T1000 (cell line): ENCODE data around the gene THBD.

ENCODE experiments used
- DNase-seq: peaks from one replicate; lab custom pipeline; 2025; ENCODE audit warnings: mixed read lengths; lab: John Stamatoyannopoulos, UW

THBD gene

DNA sequence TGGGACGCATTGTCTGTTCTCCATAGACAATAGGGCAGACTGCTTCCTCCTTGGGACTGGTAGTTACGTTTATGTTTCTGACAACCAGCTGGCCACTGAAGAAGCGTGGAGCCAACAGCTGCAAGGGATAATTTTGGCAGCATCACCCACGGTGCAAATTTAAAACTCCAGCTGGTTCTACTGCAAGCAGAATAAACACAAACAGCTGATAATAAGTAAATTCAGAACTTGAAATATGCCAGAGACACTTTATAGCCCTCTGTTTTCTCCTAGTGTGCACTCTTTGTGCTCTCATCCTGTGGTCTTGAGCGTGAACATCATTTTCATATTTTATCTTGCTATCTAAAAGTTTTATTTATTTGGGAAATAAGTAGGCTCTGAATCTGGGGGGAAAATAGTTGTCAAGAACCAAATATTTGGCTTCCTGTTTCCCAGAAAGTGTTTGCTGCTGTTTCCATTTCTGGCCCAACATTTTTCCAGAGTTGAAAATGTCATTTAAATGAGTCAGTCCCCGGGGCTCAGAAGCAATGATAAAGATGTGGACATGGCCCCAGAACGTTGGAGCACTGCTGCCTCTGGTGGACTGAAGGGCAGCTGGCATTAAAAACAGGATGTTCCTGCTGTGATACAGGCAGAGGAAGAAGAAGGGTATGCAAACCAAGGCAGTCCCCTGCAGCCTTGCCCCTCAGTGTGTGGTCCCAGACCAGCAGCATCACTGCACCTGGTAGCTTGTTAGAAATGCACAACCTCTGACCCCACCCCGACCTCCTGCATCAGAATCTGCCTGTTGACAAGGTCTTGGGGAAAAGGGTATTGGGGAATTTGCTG lies 12.5 kb upstream of the THBD start:
- no peak for DNase-seq

DNA sequence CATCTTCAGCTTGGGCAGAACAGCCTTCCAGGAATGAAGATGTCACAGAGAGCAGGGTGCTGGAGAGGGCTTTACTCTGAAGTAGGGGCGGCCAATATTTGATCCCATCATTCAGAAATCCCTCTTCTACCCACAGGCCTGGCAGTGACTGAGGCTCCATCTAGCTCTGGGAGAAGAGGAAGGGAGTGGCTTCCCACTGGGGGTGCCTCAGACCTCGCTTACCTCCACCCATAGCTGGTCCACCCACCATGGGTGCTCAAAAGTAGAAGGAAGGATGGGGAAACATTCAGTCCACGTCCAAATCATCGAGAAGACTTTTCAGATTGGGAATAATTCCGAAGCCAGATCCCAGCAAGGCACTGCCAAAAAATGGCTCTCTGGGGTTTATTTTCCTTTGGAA lies 11.8 kb upstream of the THBD start:
- no peak for DNase-seq

DNA sequence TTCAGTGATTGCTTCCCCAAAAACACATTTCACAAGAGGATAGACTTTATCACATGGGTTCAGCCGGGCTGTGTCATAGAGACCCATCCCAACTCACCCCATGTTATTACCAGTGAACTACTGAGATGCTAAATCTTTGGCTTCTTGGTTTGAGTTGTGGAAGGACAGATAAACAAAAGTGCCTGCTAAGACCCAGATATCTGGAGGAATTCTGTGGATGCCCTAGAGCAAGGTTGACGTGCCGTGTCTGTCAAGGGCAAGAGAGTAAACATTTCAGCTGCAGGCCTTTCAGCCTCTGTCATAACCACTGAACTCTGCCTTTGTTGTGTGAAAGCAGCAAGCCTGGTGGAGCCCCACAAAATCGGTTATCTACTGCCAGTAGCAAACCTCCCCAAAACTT lies 11.2 kb upstream of the THBD start:
- no peak for DNase-seq

DNA sequence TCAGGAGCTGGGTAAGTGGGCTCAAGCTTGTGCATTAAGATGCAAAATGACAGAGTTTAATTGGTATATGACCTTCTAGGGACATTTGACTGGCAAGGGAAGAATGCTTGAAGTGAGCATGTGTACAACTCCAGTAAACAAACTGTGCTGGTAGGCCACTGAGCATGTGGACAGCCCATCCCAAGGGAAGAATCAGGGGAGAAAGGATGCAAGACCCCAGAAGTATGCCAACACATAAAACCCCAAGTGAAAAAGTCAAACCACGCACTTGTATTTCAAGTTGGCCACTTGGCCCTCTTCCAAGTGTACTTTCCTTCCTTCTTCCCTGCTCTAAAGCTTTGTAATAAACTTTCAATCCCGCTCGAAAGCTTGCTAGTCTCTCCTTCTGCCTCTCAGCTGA lies 10.4 kb upstream of the THBD start:
- DNase-seq: no peak

DNA sequence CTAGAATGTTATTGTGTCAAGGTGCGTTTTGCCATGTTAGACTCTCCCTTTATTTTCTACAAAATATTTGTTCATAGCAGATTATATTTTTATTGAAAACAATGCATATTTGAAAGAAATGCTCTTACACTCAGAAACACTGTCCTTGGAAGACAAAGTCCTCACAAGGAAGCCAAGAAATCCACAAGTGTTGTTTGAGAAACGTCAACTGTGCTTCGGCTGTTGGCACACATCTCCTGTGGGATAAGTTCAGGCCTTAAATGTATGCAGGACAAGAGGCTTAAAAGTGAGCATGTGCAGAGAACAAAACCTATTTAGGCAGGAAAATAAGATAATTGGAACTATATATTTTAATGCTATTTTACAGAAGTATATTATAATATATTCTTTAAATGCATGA lies 9.5 kb upstream of the THBD start:
- no peak for DNase-seq

DNA sequence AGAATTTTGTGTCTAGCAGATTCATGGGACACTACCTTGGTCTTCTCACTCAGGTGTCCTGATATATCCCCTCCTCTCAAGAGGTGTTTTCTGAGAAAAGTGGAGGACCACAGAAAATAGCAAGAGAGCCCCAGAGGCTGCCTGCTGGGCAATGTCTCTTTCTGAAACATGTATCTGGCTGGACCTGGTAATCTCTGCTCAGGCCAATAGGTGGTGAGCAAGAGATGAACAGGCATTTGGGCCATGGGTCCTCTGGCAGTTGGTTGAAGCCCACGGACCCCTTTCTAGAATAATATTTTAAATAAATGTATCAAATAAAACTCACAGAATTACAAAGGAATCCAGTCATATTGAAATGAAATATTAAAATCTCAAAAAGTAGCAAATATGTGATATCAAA lies 8.8 kb upstream of the THBD start:
- no peak for DNase-seq

DNA sequence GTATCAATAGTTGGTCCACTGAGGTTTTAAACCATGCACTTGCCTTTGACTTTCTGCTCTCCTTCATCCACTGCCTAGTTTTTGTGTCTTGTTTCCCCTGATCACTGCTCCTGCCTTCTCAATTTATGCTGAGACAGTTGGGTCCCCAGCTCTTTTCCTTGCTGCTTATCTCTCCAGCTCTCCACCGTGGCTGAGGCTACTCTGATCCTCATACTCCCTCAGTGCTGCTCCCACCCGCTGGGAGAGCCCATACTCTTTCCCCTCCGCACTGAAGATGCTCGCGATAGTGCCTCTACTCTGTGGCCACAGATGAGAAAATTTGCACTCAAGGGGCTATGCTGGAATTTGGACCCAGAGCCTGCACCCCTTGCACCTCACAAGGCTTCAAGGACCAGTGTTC lies 3.4 kb upstream of the THBD start:
- DNase-seq: no peak

DNA sequence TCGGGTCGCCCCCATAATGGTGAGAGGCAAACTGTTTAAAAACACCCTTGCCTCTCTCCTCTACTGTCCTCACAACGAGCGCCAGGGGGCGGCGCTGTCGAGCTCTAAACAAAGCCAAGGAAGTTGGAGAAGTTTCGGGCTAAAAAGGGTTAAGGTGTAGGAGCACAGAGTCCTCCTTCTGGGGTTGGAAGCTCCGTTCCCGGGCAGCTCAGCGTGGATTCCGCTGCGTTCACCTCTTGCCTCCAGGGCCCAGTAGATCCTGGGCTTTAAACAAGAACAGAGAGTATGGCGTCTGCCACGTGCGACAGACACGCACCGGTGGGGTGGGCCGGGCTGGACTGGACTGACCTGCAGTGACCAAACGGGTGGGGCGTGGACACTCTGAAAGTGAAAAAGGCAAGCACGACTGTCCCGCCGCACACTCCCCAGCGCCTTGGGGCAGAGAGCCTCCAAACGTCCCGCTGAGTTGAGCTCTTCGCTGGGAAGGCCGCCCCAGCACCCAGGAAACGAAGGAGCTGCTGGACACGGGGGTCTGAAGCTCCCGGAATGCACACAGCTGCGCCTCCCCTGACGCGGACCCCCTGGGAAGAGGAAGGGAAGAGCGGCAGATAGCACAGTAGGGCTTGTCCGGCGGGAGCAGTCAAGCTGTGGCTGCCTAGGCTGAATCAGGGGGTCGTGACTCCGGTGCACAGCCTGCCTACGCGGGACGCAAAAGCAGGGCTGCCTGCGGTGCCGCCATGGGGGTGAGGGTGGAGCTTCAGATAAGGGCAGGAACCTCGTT lies 1.6 kb upstream of the THBD start:
- DNase-seq: no peak

DNA sequence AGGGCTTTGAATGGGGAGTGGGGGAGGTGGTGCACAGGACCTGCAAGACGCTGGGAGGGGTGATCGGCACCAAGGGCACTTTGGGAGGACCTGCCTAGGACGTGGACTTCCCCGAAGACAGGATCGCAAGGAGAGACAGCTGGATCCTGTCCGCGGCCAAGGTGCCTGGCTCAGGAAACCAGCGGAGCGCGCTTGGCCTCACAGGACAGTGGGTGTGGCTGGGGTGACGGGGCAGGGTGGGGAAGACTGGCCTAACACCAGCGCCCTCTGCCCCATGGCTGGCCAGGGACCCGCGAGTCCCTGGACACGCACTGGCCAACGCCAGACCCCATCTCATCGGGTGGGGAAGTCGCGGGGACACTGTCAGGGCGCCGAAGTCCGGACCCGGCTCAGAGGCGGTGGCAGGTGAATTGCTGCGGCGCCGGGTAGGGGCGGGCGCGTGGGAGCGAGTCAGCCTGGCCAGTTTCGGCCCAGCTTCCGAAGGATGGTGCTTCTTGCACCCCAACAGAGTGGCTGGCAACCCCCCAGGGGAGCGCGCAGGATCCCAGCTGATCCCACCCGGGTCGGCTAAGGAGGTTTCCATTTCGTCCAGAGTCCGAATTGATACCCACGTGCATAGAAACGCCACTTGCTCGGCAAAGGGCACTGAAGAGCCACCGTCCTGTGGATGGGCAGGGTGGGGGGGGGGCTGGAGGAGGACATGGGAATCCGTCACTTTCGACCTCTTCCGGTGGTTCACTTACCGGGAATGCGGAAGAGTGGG lies 785 bp upstream of the THBD start:
- no peak for DNase-seq

DNA sequence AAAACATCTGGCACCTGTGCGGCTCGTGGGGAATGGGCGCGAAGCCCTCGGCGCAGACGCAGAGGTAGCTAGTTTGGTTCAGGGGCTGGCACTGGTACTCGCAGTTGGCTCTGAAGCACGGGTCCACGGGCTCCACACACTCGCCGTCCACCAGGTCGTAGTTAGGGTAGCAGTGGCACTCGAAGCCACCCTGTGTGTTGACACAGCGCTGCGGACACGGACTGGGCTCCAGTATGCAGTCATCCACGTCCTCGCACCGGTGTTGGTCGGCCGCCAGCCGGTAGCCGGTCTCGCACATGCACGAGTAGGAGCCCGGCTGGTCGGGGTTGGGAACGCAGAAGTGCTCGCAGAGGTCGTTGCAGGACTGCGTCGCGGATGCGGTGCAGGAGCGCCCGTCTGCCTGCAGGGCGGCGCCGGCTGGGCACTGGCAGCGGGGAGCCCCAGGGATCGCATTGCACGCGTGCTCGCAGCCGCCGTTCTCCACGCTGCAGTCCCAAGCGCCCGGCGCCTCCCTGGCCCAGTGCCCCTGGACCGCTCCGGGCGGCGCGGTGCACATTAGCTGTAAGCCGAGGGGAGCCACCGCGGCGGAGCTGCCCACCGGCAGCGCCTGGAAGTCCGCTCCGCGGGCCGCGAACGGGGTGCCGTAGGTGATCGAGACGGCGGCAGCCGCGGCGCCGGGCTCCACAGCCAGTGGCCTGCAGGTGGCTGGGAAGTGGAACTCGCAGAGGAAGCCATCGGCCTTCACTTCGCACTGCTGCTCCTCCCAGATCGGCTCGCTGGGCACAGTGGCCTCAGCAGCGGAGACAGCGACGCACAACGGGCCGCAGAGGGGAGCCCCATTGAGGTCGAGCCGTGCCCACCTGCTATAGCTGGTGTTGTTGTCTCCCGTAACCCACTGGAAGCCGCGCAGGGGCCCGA lies 930 bp downstream of the THBD start:
- DNase-seq: no peak

DNA sequence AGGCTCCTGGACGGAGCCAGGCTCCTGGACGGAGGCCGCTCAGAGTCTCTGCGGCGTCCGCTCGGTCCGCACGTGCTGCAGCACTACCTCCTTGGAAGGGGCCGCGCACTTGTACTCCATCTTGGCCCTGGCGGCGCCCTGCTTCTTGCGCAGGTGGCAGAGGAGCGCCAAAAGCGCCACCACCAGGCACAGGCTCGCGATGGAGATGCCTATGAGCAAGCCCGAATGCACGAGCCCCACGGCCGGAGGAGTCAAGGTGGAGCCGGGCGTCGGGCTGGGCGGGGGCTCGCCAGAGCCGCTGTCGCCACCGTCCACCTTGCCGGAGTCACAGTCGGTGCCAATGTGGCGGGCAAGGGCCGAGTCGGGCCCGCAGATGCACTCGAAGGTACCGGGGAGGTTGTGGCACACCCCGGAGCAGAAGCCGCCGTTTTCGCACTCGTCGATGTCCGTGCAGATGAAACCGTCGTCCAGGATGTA lies 1.7 kb downstream of the THBD start:
- DNase-seq: no peak

DNA sequence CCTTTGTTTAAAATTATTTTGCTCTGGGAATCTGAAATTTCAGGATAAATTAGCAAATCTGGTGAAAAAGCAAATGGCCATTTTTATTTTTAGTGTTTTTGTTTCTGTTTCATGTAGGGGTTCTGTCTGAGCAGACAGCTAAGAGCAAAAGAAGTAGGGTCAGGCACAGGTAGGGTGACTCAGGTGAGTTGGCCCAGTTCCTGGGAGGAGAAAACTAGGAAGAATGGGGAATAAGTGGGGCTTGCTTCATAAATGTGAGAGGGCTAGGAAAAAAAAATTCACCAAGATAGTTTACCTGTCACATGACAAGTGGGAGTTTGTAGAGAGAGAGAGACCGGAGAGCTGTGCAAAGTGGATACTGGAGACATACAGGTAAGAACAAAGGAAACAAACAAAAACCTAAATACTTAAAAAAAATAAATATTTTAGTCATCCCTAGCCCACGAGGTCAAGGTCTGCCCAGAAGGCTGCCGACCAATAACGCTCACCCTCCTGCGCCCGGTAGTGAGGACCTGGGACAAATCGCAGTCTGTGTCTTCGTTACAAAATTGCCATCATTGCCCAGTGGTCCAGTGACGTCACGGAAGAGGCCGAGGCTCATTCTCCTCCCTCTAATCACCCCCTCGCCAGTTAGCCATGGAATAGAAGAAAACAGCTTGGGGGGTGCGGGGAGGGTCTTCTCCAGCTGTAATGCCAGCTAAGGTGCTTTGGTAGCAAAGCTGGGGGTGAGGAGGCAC lies 2.3 kb downstream of the THBD start:
- DNase-seq: no peak

DNA sequence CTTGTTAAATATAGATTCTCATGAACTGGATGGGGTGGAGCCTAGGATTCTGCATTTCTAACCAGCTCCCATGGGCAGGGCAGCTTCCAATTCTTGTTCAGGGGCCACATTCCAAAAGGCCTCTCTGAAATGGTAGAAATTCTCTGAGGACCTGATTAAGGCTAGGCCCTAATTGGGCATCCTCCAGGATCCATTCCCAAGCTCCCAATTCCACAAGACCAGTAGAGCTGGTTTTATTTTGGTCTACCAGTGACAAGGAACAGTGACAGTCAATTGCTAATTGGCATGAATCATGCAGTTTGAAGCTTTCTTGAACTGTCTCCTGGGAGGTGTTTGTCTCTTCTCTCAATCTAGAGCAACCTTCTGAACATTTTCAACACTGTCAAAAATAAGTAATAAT lies 3.0 kb downstream of the THBD start:
- DNase-seq: no peak

DNA sequence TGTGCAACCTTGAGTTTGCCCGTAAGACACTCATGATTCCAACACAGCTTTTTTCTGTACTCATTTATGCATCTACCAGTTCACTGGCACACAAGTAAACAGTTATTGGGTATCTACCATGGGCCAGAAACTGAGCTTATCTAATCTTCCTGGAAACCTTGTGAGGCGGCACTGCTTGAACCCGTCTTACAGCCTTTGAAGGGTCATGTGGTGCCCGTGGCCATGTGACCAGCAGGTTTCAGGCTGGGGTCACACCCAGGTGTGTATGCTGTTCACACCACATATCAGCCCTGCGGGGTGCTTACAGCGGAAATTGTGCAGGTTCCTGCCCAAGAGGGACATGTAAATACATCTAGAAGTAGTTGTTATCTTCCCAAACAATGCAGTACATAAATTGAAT lies 6.1 kb downstream of the THBD start:
- DNase-seq: no peak

DNA sequence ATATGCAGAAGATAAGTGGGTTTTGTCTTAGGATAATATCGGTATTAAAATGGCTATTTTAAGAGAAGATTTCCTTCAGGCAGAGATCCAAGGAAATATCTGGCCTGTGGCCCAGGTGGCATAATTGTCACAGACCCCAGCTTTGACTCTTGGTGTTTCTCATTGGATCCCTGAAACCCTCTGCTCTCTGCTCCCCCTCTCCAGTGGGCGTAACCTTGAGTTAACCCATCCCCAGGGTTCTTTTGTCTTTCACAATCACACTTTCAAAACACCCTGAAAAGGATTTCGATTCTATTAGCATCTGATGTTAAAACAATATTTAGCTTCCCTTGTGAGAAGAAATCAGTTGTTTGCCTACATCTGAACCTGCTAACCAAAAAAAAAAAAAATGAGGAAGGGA lies 7.2 kb downstream of the THBD start:
- no peak for DNase-seq

DNA sequence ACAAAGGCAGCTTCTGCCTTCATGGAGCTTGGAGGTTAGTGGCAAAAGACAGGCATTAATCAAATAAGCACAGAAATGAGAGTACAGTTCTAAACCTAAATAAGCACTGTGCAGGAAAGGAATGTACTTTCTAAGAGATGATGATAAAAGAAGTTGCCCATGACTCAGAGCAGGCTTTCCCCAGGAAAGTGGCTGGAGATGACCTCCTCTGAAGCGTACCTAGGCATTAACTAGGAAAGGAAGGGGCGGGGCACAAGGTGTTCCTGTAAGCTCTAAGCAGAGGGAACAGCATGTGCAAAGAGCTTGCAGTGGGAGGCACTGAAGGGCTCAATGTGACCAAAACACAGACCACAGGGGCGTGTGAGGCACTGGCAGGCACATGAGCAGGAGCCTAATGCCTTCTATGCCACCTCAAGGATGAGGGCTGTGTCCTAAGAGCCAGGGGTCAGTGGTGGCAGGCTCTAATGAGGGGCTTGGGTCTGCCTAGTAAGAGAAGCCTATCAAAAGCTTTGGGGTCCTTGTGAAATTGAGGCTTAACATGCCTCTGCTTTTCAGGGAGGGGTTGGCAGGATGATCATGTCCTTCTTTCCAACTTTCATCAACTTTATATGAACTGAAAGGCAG lies 9.5 kb downstream of the THBD start:
- DNase-seq: no peak

DNA sequence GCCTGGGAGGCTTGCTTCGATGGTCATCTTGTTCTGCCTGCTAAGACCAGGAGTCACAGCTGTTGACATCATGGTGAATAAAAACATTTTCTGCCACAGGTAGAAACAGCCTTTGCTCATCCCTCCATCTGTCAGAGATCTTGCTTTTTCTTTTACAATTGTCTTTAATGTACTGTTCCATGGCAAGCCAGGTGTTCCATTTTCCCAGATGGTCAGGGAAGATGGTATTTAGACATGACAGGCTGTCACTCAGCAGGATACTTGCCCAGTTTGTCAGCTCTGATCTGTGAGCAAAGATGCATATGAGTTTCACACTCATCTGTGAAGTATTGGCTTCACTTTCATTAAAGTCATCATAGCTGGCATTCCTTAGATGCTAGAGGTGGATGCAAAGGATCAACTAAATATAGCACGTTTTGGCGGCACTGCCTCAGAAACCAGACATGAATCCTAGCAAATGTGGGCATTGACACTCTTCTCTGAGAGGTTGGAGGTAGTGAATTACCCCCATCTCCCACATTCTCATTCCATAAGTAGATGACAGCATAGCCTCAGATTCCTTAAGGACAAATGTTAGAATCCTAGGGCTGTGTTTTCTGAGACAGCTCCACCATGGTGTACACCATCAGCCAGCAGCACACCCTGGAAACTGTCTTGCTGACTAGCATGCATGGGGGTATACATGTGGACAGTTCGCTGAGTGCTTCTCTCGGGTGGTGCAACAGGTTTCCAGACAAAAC lies 10.2 kb downstream of the THBD start:
- no peak for DNase-seq

DNA sequence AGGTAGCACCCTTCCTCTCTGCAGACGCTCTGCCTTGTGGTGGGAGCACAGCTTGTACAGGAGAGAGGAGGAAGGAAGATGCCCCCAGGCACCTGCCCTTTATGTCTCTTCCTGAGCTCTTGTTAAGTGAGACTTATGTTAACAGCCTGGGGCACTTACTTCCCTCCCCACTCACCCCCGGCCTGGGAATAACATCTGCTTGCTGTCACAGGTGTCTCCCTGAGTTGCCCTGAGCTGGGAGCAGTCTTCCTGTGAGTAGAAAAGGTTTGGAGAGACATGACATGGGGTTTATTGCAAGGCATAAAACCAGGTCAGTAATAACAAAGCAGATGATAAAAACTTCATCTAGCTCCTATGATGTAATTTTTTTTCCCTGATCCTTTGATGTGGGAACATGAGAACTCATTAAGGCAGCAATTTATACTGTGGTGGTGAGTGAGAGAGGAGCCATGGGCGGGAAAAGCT lies 12.4 kb downstream of the THBD start:
- DNase-seq: no peak

DNA sequence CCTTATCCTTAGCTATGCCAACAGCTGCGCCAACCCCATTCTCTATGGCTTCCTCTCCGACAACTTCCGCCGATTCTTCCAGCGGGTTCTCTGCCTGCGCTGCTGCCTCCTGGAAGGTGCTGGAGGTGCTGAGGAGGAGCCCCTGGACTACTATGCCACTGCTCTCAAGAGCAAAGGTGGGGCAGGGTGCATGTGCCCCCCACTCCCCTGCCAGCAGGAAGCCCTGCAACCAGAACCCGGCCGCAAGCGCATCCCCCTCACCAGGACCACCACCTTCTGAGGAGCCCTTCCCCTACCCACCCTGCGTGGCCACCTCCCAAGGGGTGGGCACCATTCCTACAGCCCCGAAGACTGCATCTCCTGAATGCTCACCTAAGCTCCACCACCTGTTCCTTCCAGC lies 13.1 kb downstream of the THBD start:
- DNase-seq: no peak

DNA sequence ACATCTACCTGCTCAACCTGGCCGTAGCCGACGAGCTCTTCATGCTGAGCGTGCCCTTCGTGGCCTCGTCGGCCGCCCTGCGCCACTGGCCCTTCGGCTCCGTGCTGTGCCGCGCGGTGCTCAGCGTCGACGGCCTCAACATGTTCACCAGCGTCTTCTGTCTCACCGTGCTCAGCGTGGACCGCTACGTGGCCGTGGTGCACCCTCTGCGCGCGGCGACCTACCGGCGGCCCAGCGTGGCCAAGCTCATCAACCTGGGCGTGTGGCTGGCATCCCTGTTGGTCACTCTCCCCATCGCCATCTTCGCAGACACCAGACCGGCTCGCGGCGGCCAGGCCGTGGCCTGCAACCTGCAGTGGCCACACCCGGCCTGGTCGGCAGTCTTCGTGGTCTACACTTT lies 13.7 kb downstream of the THBD start:
- no peak for DNase-seq
